CD8-positive, alpha-beta memory T cell (primary cell): ENCODE results near the gene COL9A3. TPM values are rescaled to one million over a fixed set of nuclear protein-coding genes. Genes with fewer than 3 reads are reported as not detected.

Source experiments
- CTCF ChIA-PET: fragments of 350-600 bp; sonication (Branson Sonifier 250); formaldehyde crosslinking; loops from one replicate; lab custom pipeline; 2021; ENCODE audit warnings: antibody characterized with exemption; lab: Charles Lee
- POLR2A ChIA-PET: fragments of 350-600 bp; sonication (Branson Sonifier 250); formaldehyde crosslinking; loops from one replicate; lab custom pipeline; 2021; ENCODE audit warnings: antibody characterized with exemption; lab: Charles Lee
- DNase-seq, 5 donors: peaks; one replicate each; pipeline versions ENCODE4 v3.0.0 to v3.0.0-alpha.2; 2020 to 2022; ENCODE audit warnings: mixed read lengths in 1 of 5
- H3K27ac ChIP-seq: one replicate; pipeline ENCODE4 v1.7.0; 2013; ENCODE audit warnings: low read depth, mild to moderate bottlenecking, low read length, moderate library complexity
- H3K27me3 ChIP-seq: 2 replicates; pipeline ENCODE4 v1.7.0; 2013; ENCODE audit warnings: low read length, mild to moderate bottlenecking; ENCODE audit not compliant: insufficient read depth, poor library complexity, severe bottlenecking
- H3K36me3 ChIP-seq: 2 replicates; pipeline ENCODE4 v1.7.0; 2013; ENCODE audit warnings: mild to moderate bottlenecking, low read length, moderate library complexity; ENCODE audit not compliant: insufficient read depth
- H3K4me1 ChIP-seq: 2 replicates; pipeline ENCODE4 v1.7.0; 2013; ENCODE audit warnings: mild to moderate bottlenecking, low read length, moderate library complexity; ENCODE audit not compliant: insufficient read depth
- H3K4me3 ChIP-seq: 2 replicates; pipeline ENCODE4 v1.7.0; 2013; ENCODE audit warnings: mild to moderate bottlenecking, low read length
- H3K9me3 ChIP-seq: 2 replicates; pipeline ENCODE4 v1.7.0; 2013; ENCODE audit warnings: mild to moderate bottlenecking, low read length
- H3K27ac Mint-ChIP-seq, 8 donors: one replicate each; pipeline ENCODE4 v1.8.0; 2020 to 2021; ENCODE audit warnings: mixed read lengths in 8 of 8, mild to moderate bottlenecking in 6 of 8, inconsistent platforms in 3 of 8, moderate library complexity in 3 of 8
- H3K27me3 Mint-ChIP-seq, 2 donors: one replicate each; pipeline ENCODE4 v1.8.0; 2020 to 2021; ENCODE audit warnings: mixed read lengths in 2 of 2, mild to moderate bottlenecking in 1 of 2, moderate library complexity in 1 of 2
- H3K36me3 Mint-ChIP-seq, 3 donors: one replicate each; pipeline ENCODE4 v1.8.0; 2020 to 2021; ENCODE audit warnings: mixed read lengths in 3 of 3, inconsistent platforms in 1 of 3, mild to moderate bottlenecking in 1 of 3
- H3K4me1 Mint-ChIP-seq, 3 donors: one replicate each; pipeline ENCODE4 v1.8.0; 2020 to 2021; ENCODE audit warnings: mixed read lengths in 3 of 3, inconsistent platforms in 1 of 3, mild to moderate bottlenecking in 1 of 3
- H3K4me3 Mint-ChIP-seq, 7 donors: one replicate each; pipeline ENCODE4 v1.8.0; 2020 to 2021; ENCODE audit warnings: mixed read lengths in 7 of 7, mild to moderate bottlenecking in 6 of 7, moderate library complexity in 4 of 7, inconsistent platforms in 2 of 7
- H3K9me3 Mint-ChIP-seq, 5 donors: one replicate each; pipeline ENCODE4 v1.8.0; 2020 to 2022; ENCODE audit warnings: mixed read lengths in 5 of 5, mild to moderate bottlenecking in 3 of 5, moderate library complexity in 2 of 5, inconsistent platforms in 1 of 5
- polyA plus RNA-seq: library from polyadenylated mRNA; unstranded; fragments of 300-500 nt; fragmentation: Illumina TruSeq; gene quantifications from one replicate; pipeline ENCODE4 v1.2.3, GENCODE V29; 2021
- total RNA-seq, 2 experiments: library from RNA; stranded (reverse); gene quantifications; one replicate each; pipeline ENCODE4 v1.2.3, GENCODE V29; 2021

The COL9A3 gene
- total and polyA plus RNA-seq, 3 experiments from 2014 or later = not detected

DNA sequence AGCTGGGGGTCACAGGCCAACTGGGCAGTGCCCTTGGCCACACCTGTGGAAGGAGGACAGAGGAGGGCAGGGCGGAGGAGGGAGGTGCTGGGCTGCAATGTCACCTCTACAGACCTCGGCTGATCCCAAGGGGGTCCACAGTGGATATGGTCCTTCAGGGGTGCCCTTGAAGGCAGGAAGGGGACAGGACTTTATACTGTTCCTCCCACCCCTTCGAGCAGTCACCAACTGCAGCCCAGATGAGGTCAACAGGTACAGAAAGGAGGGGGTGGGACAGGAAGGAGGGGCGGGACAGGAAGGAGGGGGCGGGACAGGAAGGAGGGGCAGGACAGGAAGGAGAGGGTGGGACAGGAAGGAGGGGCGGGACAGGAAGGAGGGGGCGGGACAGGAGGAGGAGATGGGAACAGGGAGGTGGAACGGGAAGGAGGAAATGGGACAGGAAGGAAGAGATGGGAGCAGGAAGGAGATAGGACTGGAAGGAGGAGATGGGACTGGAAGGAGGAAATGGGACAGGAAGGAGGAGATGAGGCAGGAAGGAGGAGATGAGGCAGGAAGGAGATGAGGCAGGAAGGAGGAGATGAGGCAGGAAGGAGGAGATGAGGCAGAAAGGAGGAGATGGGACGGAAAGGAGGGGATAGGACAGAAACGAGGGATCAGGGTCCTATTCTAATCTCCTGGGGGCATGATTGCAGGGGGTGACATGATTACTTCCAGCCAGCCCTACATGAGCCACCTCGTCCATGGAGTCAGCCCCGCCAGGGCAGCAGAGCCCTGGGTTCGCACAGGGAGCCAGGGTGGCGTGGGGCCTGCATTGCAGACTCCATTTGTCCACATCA is 39.9 kb upstream of the COL9A3 start:
- Mint-ChIP-seq H3K4me1 (peaks cover 31 to 50% (median 40%) of the 10 kb centered on the region in 3 donors), H3K27me3 (no peaks in the 10 kb centered on the region), H3K4me3 (peak overlapping the region in 6 of 7 donors; percentile 57 to 88 (median 66)), H3K27ac (peak overlapping the region; percentile 47 to 91 (median 88)), H3K9me3 (no peaks in the 10 kb centered on the region), H3K36me3 (no peaks in the 10 kb centered on the region)
- DNase-seq = peak in 4 of 5 donors; percentile 38 to 80 (median 52)
- Histone ChIP-seq H3K27me3 (no peaks in the 10 kb centered on the region), H3K27ac (peak overlapping the region; percentile 75), H3K9me3 (no peaks in the 10 kb centered on the region), H3K4me1 (peaks cover 47% of the 10 kb centered on the region), H3K36me3 (no peaks in the 10 kb centered on the region), H3K4me3 (peak overlapping the region; percentile 60)
- ChIA-PET POLR2A (interaction anchor here (0.9 to 1.3 kb wide), 2 partner anchors 17 to 36 kb away, joined by 3 to 7 read pairs; no protein-coding TSS in a partner anchor), CTCF (interaction anchor here (0.6 kb wide), 1 partner anchor 94 kb away, joined by 4 read pairs; no protein-coding TSS in a partner anchor)

DNA sequence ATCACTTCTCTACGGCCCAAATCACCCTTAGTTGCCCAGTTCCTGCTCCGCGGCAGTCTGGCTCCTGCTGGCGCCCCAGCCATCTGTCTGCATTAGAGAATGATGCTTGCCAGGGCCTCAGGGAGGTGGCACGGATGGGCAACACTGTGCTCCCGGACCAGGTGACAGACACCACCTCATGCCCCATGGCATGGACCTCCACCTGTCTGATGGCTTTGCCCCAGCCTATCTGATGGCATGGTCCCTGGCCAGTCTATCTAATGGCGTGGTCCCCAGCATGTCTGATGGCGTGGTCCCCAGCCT is 39.4 kb upstream of the COL9A3 start:
- H3K4me1 Mint-ChIP-seq = peaks cover 31 to 50% (median 40%) of the 10 kb centered on the region in 3 donors
- Histone ChIP-seq H3K9me3 (no peaks in the 10 kb centered on the region), H3K36me3 (no peaks in the 10 kb centered on the region), H3K27me3 (no peaks in the 10 kb centered on the region), H3K4me1 (peaks cover 47% of the 10 kb centered on the region), H3K27ac (no peak overlapping the region), H3K4me3 (no peak overlapping the region)
- H3K36me3 Mint-ChIP-seq = no peaks in the 10 kb centered on the region
- peaks cover 0 to under 1% (median 0%) of the 10 kb centered on the region in 5 donors for H3K9me3 Mint-ChIP-seq
- H3K27me3 Mint-ChIP-seq = no peaks in the 10 kb centered on the region
- CTCF ChIA-PET = no interaction called here
- peak overlapping the region in 6 of 8 donors; percentile 83 to 91 (median 88) for H3K27ac Mint-ChIP-seq
- peak in 1 of 5 donors; percentile 18 for DNase-seq
- H3K4me3 Mint-ChIP-seq = peak overlapping the region in 1 of 7 donors; percentile 66
- POLR2A ChIA-PET = no interaction called here

DNA sequence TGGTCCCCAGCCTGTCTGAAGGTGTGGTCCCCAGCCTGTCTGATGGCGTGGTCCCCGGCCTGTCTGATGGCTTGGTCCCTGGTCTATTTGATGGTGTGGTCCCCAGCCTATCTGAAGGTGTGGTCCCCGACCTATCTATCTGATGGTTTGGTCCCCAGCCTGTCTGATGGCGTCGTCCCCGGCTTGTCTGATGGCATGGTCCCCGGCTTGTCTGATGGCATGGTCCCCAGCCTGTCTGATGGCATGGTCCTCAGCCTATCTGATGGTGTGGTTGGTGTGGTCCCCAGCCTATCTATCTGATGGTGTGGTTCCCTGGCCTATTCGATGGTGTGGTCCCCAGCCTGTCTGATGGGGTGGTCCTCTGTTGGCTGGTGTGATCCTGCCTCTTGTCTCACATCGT is 38.8 kb upstream of the COL9A3 start:
- peak overlapping the region in 6 of 8 donors; percentile 27 to 89 (median 64) for H3K27ac Mint-ChIP-seq
- CTCF ChIA-PET = no interaction called here

DNA sequence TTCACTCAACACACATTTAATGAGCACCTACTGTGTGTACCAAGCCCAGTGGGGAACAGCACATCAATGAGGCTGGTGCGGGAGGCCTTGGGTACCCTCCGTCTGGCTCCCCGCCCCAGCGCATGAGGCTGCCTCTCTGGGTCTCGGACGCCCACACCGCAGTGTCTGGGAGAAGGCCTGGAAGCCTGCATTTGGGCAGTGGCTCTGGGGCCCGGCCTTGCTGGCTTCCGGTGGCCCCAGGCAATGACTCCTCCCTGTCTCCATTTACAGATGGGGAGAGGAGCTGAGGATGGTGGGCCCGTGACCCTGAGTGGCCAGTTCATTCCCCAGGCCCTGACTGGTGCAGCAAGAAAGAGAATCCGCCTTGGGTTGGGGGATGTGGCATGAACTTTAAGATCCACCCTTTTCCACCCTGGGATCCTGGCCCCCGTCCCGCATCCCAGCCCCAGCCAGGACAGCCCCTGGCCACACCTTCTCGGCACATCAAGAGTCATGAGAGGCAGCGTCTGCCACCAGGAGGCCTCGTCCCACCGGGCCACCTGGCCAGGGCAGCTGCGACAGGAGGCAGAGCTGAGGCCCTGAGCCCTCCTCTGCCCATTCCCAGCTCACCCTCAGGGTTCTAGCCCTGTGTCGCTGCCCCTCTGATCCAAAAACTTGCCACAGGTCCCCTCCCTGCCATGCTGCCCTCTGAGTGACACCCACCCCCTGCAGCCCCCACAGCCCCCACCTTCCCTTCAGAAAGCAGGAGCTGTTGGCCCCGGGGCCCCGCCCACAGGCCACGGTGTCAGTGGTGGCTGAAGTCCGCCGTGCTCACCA is 38.0 kb upstream of the COL9A3 start:
- Mint-ChIP-seq H3K27ac (peak overlapping the region in 5 of 8 donors; percentile 27 to 79 (median 52)), H3K36me3 (no peaks in the 10 kb centered on the region), H3K4me1 (peaks cover 28 to 43% (median 40%) of the 10 kb centered on the region in 3 donors), H3K9me3 (peaks cover 0 to 1% (median 0%) of the 10 kb centered on the region in 5 donors), H3K27me3 (no peaks in the 10 kb centered on the region), H3K4me3 (no peak overlapping the region)
- H3K9me3 ChIP-seq = no peaks in the 10 kb centered on the region
- ChIA-PET POLR2A (interaction anchor here (1.3 kb wide), 1 partner anchor 38 kb away, joined by 3 read pairs; no protein-coding TSS in a partner anchor), CTCF (interaction anchor here (0.9 to 1.2 kb wide), 2 partner anchors 29 to 36 kb away, joined by 3 to 4 read pairs; no protein-coding TSS in a partner anchor)
- no peak overlapping the region for H3K27ac ChIP-seq
- no peaks in the 10 kb centered on the region for H3K36me3 ChIP-seq
- DNase-seq = no peak
- H3K4me1 ChIP-seq = peaks cover 38% of the 10 kb centered on the region
- no peaks in the 10 kb centered on the region for H3K27me3 ChIP-seq
- H3K4me3 ChIP-seq = no peak overlapping the region

More for the DNA sequence above, 38.8 kb upstream of the COL9A3 start:
- no peak overlapping the region for H3K4me3 Mint-ChIP-seq
- DNase-seq = no peak
- H3K27me3 ChIP-seq = no peaks in the 10 kb centered on the region
- POLR2A ChIA-PET = no interaction called here
- H3K9me3 Mint-ChIP-seq = peaks cover 0 to 1% (median 0%) of the 10 kb centered on the region in 5 donors
- peaks cover 29 to 48% (median 40%) of the 10 kb centered on the region in 3 donors for H3K4me1 Mint-ChIP-seq
- H3K4me3 ChIP-seq = no peak overlapping the region
- no peaks in the 10 kb centered on the region for H3K27me3 Mint-ChIP-seq
- no peaks in the 10 kb centered on the region for H3K36me3 Mint-ChIP-seq
- no peaks in the 10 kb centered on the region for H3K36me3 ChIP-seq
- no peak overlapping the region for H3K27ac ChIP-seq
- H3K9me3 ChIP-seq = no peaks in the 10 kb centered on the region
- H3K4me1 ChIP-seq = peaks cover 45% of the 10 kb centered on the region

DNA sequence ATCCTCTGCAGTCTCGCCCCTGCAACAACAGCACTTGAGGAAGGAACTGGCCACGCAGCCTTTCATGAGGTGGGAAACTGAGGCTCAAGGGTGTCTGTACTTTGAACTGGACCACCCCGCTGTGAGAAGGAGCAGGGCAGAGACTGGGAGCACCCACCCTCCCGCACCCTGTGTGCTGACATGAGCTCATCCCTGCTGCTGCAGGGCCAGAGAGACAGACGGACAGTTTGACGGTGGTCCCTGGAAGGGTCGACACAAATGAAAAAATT is 37.5 kb upstream of the COL9A3 start:
- Mint-ChIP-seq H3K4me1 (peaks cover 24 to 37% (median 35%) of the 10 kb centered on the region in 3 donors), H3K9me3 (peaks cover 0 to 1% (median 0%) of the 10 kb centered on the region in 5 donors), H3K27me3 (no peaks in the 10 kb centered on the region), H3K4me3 (no peak overlapping the region), H3K36me3 (no peaks in the 10 kb centered on the region), H3K27ac (peak overlapping the region in 1 of 8 donors; percentile 60)
- ChIA-PET POLR2A (interaction anchor here (0.7 to 1.3 kb wide), 2 partner anchors 39 to 324 kb away, joined by 3 to 5 read pairs; no protein-coding TSS in a partner anchor), CTCF (interaction anchor here (0.9 to 1.2 kb wide), 2 partner anchors 29 to 36 kb away, joined by 3 to 4 read pairs; no protein-coding TSS in a partner anchor)
- no peak for DNase-seq
- Histone ChIP-seq H3K36me3 (no peaks in the 10 kb centered on the region), H3K4me1 (peaks cover 33% of the 10 kb centered on the region), H3K27ac (no peak overlapping the region), H3K27me3 (no peaks in the 10 kb centered on the region), H3K4me3 (no peak overlapping the region), H3K9me3 (no peaks in the 10 kb centered on the region)

DNA sequence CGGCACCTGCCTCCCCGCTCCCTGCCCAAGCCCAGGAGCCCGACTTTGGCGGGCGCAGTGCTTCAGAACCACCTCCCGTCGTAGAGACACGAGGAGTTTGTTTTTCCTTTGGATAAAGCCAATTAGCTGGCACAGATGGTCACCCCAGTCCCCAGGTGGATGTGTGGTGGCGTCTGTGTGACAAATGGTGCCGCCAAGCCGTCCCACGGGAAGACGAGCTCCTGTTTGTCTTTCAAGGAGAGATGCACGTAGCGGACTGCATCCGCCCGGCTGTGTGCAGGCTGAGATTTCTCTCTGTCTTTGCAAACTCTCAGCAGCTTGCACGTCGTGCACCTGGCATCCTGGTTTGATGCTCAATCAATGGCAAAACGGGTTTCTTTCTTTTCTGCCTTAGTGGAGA is 36.6 kb upstream of the COL9A3 start:
- Histone ChIP-seq H3K27ac (no peak overlapping the region), H3K4me3 (no peak overlapping the region), H3K36me3 (no peaks in the 10 kb centered on the region), H3K4me1 (peaks cover 24% of the 10 kb centered on the region), H3K9me3 (no peaks in the 10 kb centered on the region), H3K27me3 (no peaks in the 10 kb centered on the region)
- Mint-ChIP-seq H3K4me3 (no peak overlapping the region), H3K4me1 (peaks cover 21 to 29% (median 29%) of the 10 kb centered on the region in 3 donors), H3K9me3 (peaks cover 0 to 1% (median 0%) of the 10 kb centered on the region in 5 donors), H3K36me3 (no peaks in the 10 kb centered on the region), H3K27me3 (no peaks in the 10 kb centered on the region), H3K27ac (no peak overlapping the region)
- no peak for DNase-seq
- POLR2A ChIA-PET = interaction anchor here (0.7 kb wide), 1 partner anchor 323 kb away, joined by 5 read pairs; no protein-coding TSS in a partner anchor
- CTCF ChIA-PET = interaction anchor here (1.2 kb wide), 1 partner anchor 28 kb away, joined by 4 read pairs; no protein-coding TSS in a partner anchor

DNA sequence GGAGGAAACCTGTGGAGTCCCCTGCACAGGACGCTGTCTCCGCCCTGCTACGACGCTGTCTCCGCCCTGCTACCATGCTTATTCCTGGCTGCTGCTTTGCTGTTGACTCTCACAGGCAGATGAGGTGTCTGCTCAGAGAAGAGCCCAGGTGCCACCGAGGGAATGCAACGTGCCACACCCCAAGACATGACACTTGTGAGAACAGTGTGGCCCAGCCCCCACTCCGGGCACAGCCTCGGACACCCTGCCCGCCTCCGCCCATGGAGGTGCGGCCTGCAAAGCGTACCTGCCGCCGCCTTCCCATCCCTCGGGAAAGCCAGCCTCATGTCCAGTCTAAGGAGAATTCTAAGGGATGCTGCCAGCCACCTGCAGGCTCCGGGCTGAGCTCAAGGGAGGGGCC is 36.2 kb upstream of the COL9A3 start:
- POLR2A ChIA-PET = no interaction called here
- no peaks in the 10 kb centered on the region for H3K36me3 Mint-ChIP-seq
- Histone ChIP-seq H3K4me3 (no peak overlapping the region), H3K4me1 (peaks cover 19% of the 10 kb centered on the region), H3K27me3 (no peaks in the 10 kb centered on the region), H3K9me3 (no peaks in the 10 kb centered on the region), H3K36me3 (no peaks in the 10 kb centered on the region), H3K27ac (no peak overlapping the region)
- peaks cover 0 to 1% (median 0%) of the 10 kb centered on the region in 5 donors for H3K9me3 Mint-ChIP-seq
- H3K4me3 Mint-ChIP-seq = no peak overlapping the region
- no peaks in the 10 kb centered on the region for H3K27me3 Mint-ChIP-seq
- no peak overlapping the region for H3K27ac Mint-ChIP-seq
- CTCF ChIA-PET = no interaction called here
- DNase-seq = no peak
- H3K4me1 Mint-ChIP-seq = peaks cover 19 to 24% (median 24%) of the 10 kb centered on the region in 3 donors
